HG03378 (cell line): ENCODE data around the gene PARD3.

ENCODE experiments used
- ATAC-seq: cut with Tn5 transposase; IDR thresholded peaks from one replicate; pipeline ENCODE4 v1.9.1; 2021; ENCODE audit warnings: mild to moderate bottlenecking, moderate library complexity; ENCODE audit not compliant: unreplicated experiment

Gene PARD3

DNA sequence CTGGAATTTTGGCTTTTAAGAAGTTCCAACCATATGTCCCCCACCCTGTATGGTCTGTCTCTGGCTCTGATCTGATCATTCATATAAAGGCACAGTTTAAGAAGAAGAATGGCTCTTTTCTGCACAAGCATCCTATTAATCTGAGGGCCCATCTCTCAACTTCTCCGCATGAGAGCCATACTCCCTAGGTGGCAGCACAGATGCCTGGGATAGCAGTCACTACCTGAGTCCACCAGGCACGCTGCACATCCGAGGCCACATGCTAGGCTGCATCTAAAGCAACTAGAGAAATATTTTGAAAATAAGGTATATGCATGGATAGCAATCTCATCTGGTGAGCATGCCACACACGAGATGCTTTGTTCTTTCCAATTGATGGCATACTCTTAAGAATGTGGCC, 565.5 kb downstream of the PARD3 start:
- no peak for ATAC-seq

GRCh38 chr10:34247560-34247959, 567.5 kb downstream of the PARD3 start:
- no peak for ATAC-seq

GRCh38 chr10:34244756-34245484, 570.2 kb downstream of the PARD3 start:
- ATAC-seq = no peak

DNA sequence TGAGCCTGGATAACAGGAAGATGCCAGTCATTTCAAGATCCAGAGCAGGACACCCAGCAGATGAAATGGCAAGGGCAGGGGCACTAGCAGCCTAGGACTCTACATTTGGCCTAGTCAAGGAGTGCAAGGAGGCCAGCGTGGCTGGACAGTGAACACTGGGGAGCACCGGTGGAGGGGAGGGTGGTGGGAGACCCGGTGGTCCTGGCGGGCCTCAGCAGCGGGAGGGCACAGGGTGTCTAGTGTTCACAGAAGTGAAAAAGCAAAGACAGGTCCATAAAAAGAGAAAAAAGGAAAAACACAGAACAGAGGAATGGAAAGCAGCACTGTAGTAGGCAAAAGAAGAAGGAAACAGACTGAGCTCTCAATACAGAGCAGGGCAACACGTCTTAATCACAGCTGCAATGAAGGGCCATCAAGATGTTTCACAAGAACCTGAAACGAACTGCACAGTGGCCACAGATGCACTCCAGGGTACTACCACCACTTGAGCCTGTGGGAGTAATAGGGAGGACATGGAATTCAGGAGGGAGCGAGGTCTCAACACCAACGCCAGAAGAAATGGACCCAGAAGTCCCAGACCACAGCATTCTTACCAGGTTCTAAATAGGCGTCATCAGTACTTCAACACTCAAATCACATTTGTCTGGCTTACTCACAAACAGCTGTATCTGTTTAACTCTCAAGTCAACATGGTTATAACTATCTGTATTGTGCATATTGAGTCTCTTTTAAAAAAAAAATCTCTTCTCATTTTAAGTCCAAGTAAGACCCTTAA, 573.7 kb downstream of the PARD3 start:
- ATAC-seq = no peak

DNA sequence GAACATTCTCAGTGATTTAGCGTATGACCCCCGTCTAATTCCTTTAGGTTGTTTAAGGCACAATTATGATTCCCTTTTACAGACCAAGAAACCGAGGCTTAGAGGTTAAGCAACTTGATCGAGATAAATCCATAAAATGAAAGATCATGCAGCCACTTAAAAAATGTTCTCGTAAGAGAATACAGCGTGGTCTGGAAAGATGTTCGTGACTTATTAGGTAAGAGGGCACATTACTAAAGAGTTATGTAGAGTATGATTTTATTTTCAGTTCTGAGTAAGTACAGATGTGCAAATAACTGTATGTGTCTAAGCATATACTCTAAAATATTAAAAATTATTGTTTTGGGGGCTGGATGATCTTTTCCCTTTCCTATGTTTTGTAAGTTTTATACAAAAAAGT, 575.1 kb downstream of the PARD3 start:
- ATAC-seq = no peak

- ATAC-seq = no peak
Observed at GRCh38 chr10:34237898-34238455, 577.1 kb downstream of the PARD3 start.

DNA sequence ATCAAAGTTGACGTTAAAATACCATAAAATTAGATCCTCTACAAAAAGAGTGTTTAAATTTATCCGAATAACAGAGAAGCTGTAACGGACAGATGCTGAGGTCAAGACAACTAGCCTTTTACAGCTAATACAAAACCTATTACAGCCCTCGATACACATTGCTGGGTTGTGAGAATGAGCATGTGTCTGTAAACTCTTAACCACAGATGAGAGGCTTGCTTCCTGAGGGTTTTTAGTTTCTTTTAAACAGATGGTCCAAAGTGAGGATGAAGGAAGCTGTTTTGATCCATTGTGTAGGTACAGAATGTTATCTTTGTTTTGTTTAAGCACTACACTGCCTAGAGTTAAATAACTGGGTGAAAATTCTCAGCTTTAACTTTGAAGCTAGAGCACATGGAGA, 578.2 kb downstream of the PARD3 start:
- ATAC-seq = no peak

- ATAC-seq = no peak
Observed at GRCh38 chr10:34235164-34235832, 579.8 kb downstream of the PARD3 start.

DNA sequence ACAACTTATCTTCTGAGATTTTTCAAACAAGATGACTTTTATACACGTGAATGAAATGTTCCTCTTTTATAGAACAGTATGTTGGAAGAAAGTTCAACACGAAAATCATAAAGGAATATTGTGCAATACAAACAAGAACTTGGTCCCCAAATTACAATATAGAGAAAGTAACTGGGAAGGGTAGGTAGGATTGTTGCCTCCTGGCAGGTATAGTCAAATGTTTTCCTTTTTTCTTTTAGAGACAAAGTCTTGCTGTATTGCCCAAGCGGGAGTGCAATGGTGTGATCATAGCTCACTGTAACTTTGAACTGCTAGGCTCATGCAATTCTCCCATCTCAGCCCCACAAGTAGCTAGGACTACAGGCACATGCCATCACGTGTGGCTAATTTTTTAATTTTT, 582.6 kb downstream of the PARD3 start:
- no peak for ATAC-seq

DNA sequence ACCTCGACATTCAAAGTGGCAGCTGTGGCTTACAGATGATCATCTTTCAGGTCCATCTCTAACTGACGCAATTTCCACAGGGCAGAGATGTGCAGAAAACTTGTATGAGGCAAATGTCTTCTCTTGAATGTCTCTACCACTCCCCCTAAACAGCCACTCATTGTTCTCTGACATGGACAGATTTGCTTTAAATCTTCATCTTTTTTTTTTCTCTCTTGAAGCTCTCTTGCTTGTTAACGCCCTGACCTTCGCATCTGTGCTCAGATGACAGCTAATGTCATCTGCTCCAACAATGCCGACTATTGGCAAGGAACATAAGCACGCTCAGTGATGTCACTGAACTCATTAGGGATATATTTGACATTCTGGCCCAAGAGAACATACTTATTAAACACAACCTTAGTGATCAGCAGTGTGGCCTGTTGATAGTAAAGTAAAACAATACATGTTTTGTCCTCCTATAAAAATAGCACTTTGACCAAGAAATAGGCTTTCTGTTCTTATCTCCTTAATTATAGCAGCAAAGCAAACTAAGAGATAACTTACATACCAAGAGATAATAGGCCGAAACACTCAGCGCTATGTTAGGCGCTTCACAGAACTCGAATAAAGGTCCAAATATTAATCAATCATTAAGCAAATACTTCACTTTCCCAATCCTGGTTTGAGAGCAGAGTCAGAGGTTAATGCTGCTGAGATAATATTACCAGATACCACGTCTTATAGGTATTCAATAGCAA, 583.5 kb downstream of the PARD3 start:
- ATAC-seq = no peak

GRCh38 chr10:34229917-34230316, 585.2 kb downstream of the PARD3 start:
- no peak for ATAC-seq

DNA sequence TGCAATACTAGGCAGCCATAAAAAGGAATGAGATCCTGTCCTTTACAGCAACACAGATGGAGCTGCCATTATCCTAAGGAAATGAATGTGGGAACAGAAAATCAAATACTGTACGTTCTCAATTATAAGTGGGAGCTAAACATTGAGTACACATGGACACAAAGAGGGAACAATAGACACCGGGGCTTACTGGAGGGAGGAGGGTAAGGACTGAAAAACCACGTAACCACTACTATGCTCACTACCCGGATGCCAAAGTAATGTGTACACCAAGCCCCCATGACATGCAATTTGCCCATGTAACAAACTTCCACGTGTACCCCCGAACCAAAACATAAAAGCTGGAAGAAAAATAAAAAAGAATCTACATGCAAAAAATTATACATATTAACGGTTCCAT, 587.0 kb downstream of the PARD3 start:
- no peak for ATAC-seq

DNA sequence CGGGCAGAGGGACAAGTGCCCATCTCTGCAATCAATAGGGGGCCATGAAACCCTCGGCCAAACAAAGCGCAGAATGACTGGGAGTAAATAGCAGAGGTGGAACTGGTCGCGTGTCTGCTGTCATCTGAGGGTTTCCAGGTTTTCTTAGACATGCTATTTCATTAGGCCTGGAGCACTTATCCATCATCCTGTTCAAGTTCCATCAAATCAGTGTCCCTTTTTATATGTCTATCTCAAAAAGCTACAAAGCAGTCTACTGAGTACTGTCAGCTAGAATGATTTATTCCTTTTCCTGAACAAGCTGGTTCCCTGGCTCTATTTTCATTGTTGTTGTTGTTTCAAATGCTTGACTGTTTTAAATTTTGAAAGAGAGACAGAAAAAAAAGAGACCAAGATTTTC, 590.5 kb downstream of the PARD3 start:
- ATAC-seq = no peak

GRCh38 chr10:34223658-34224057, 591.4 kb downstream of the PARD3 start:
- no peak for ATAC-seq

DNA sequence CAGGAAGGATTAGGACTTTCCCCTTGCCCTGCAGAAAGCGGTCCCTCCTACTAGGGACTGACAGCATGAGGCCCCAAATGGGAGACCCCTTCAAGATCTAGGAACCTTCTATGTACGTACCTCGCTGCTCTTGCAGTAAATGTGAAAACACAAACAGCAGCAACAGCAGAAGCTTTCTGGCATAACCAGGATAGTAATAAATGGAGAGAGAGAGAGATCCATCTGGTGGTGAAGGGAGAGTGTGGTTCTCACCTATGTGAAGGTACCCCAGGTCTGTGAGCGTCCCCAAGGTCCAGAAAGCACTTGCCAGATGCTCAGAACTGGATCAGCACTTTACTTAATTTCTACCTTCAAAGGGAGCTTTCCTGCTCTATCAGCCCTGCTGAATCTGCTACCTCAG, 592.7 kb downstream of the PARD3 start:
- ATAC-seq = no peak

DNA sequence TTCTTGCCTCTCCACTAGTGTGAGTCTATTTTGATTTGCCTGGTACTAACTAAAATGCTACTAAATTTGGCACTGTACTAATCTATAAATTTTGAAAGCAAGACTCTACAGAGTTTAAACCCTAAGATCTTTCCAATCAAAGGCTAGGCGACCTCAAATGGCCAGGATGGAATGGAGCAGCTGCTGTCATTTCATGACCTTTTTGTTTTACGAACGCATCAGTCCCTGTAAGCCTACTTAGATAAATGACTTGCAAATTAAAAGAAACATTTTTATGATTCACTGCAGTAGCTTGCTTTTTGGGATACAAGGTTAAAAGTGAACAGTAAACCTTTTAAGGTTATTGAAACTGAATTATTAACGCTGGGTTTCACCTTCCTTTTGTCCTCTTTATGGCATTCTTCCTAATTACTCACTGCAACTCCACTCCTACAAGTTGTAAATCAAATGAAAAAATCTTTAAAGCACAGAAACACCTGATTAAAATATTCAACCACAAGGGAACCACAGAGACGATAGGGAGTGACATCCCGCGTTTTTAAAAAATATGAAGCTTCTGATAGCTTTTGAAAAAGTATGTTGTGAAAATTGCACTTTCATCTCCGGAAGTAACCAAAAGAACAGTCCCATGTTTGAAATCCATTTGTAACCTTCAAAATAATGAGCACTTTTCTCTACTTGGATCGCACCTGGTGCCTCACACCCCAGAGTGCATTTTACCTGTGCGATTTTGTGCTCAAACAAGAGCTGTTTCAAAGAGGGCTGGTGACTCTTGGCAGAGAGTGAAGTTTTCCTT, 595.1 kb downstream of the PARD3 start:
- no peak for ATAC-seq

DNA sequence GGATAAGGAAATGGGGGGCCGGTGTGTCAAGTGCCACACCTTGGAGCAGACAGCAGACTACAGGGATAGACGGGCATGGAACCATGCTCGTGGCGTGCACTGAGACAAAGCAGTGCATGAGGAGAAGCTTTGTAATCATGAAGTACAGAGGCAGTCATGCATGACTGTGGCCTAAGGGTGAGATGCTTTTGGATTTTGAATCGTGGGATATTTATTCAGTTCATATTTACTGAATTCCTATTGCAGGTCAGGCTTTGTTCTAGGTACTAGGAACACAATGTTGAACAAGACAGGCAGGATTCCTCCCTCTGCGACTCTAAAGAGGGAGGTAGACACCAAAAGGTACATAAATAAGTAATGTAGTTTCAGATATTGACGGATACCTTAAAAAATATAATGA, 597.6 kb downstream of the PARD3 start:
- no peak for ATAC-seq

DNA sequence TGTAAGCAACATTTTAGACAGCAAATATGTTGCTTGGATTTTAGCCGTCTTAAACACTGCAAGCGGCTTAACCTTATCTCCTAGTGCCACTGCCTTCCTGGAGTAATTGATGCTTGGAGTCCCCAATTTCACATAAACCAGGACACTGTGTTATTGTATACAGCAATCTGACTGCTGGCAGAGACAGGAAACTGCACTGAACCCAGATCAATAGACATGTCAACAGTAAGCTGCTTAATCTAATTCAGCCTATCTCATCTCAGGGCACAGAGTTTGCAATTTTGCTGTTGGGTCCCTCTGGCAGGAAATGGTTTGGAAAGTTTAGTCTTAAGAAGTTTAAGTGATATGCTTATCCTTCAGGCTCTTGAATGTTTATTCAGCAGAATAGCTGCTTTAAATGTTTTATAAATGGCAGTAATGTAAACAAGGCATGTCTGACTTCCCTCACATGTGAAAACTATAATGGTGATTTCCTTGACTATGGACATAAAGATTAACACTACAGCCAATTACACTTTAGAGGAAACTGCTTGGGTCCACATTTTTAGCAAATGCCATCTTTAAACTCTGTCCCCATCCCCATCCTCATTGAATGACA, 598.6 kb downstream of the PARD3 start:
- ATAC-seq = no peak

- ATAC-seq = no peak
Observed at GRCh38 chr10:34213805-34214197, 601.3 kb downstream of the PARD3 start.
